K562 (cell line): Measurements from ENCODE around the gene CTAGE1. TPM values are rescaled to one million over a fixed set of nuclear protein-coding genes. Genes with fewer than 3 reads are reported as not detected.

ENCODE experiments used
- CREB5 ChIP-seq: fragments of 250-450 bp; sonication (Bioruptor Pico); IDR thresholded peaks from 2 replicates; pipeline ENCODE4 v1.5.0; 2020; ENCODE audit warnings: mild to moderate bottlenecking
- CTBP1 ChIP-seq: fragments of 450-650 bp; IDR thresholded peaks from 2 replicates; pipeline ENCODE4 v1.6.1; 2016; ENCODE audit warnings: borderline replicate concordance
- E2F6 ChIP-seq, 2 experiments: IDR thresholded peaks; 2 replicates each; pipeline ENCODE4 v1.6.1; 2011; ENCODE audit warnings: borderline replicate concordance in 1 of 2, control low read depth in 1 of 2, low read depth in 1 of 2, low read length in 1 of 2, mild to moderate bottlenecking in 1 of 2, mixed read lengths in 1 of 2, moderate library complexity in 1 of 2; ENCODE audit not compliant: insufficient read depth in 1 of 2, insufficient read length in 1 of 2, poor library complexity in 1 of 2, severe bottlenecking in 1 of 2; ENCODE audit errors: extremely low read depth in 1 of 2
- EP300 ChIP-seq: IDR thresholded peaks from 2 replicates; pipeline ENCODE4 v1.6.1; 2012; ENCODE audit warnings: low read length, improper control_type of control experiment
- HDAC2 ChIP-seq: fragments of 450-650 bp; IDR thresholded peaks from 2 replicates; pipeline ENCODE4 v1.6.1; 2016; ENCODE audit warnings: mild to moderate bottlenecking
- JUN ChIP-seq, 2 experiments: sonication (generic) in 1 of 2; formaldehyde crosslinking in 1 of 2; IDR thresholded peaks; 2 replicates each; pipeline versions ENCODE4 v1.6.1 to v1.8.0; 2012 to 2022; ENCODE audit warnings: borderline replicate concordance in 2 of 2, mild to moderate bottlenecking in 2 of 2, improper control_type of control experiment in 1 of 2, low read depth in 1 of 2, low read length in 1 of 2, missing genetic modification reagents in 1 of 2
- MAX ChIP-seq: sonication (generic); formaldehyde crosslinking; IDR thresholded peaks from 2 replicates; pipeline ENCODE4 v1.9.0; 2022; ENCODE audit warnings: mild to moderate bottlenecking, missing genetic modification reagents
- RNF2 ChIP-seq: sonication (generic); IDR thresholded peaks from 2 replicates; pipeline ENCODE4 v1.6.1; 2016
- STAT5A ChIP-seq: IDR thresholded peaks from 2 replicates; pipeline ENCODE4 v1.6.1; 2012; ENCODE audit warnings: low read length, inconsistent platforms, borderline replicate concordance
- TAF15 ChIP-seq: fragments of 200-400 bp; formaldehyde crosslinking; IDR thresholded peaks from 2 replicates; pipeline ENCODE4 v1.6.1; 2017; ENCODE audit warnings: mild to moderate bottlenecking, low read depth, low read length, moderate library complexity
- TAF7 ChIP-seq: fragments of 450-650 bp; IDR thresholded peaks from 2 replicates; pipeline ENCODE4 v1.6.1; 2016; ENCODE audit warnings: missing genetic modification characterization, missing compliant biosample characterization
- TEAD2 ChIP-seq: fragments of 450-650 bp; IDR thresholded peaks from 2 replicates; pipeline ENCODE4 v1.6.1; 2016; ENCODE audit warnings: missing genetic modification characterization, control low read depth, missing compliant biosample characterization
- USF2 ChIP-seq: sonication (generic); formaldehyde crosslinking; IDR thresholded peaks from 2 replicates; pipeline ENCODE4 v1.5.0; 2020; ENCODE audit warnings: missing genetic modification reagents
- ZBTB17 ChIP-seq: fragments of 450-650 bp; formaldehyde crosslinking; IDR thresholded peaks from 2 replicates; pipeline ENCODE4 v1.4.0; 2020; ENCODE audit warnings: mild to moderate bottlenecking
- ZNF318 ChIP-seq, 2 experiments: fragments of 450-650 bp; IDR thresholded peaks; 2 replicates each; pipeline ENCODE4 v1.6.1; 2016; ENCODE audit warnings: mild to moderate bottlenecking in 2 of 2, borderline replicate concordance in 1 of 2, low read depth in 1 of 2, moderate library complexity in 1 of 2
- polyA plus RNA-seq, 8 experiments: library from polyadenylated mRNA; depleted of rRNA in 4 of 8; stranded (reverse) in 5 of 8; unstranded in 3 of 8; fragments of >200 nt; fragmentation: Nextera tagmentation in 2 of 8; fragmentation: Illumina TruSeq in 1 of 8; extraction: Ambion mirVana in 2 of 8; extraction: Trizol in 1 of 8; gene quantifications; 2 replicates each; pipeline versions ENCODE4 v1.2.1 to v1.2.3, GENCODE V29; 2011 to 2014; ENCODE audit warnings: inconsistent platforms in 1 of 8, missing spikeins in 1 of 8
- total RNA-seq, 7 experiments: library from RNA; depleted of rRNA in 6 of 7; stranded (reverse); fragments of >200 nt in 6 of 7; fragmentation: Illumina TruSeq in 2 of 7; extraction: Trizol in 2 of 7; gene quantifications; 2 replicates each; pipeline versions ENCODE4 v1.2.1 to v1.2.3, GENCODE V29; 2011 to 2021; ENCODE audit warnings: low replicate concordance in 1 of 7

The CTAGE1 gene
- total and polyA plus RNA-seq, 9 of the 15 experiments (the other 6 are each of a cell fraction or from before 2014, with no cell fraction given) = not detected

- TF ChIP-seq STAT5A (no peak), USF2 (CRISPR knock-in tag) (peak; percentile 94), CREB5 (CRISPR knock-in tag) (no peak), TAF15 (no peak), MAX (CRISPR knock-in tag) (peak; percentile 50), ZNF318 (IDR thresholded peaks at IDR 0.05; ENCODE audit: borderline replicate concordance in 1 of 2, low read depth in 1 of 2) (peak in 1 of 2 experiments; percentile 85; a peak in 2 of 4 replicates), ZBTB17 (CRISPR knock-in tag) (peak; percentile 35; the same call in 1 of the 2 replicates), CTBP1 (peak; percentile 65), HDAC2 (peak; percentile 32; the same call in 1 of the 2 replicates), TEAD2 (peak; percentile 21; the same call in 1 of the 2 replicates), TAF7 (0 out of 2 replicates have a peak, but pooled peaks have one; percentile 28), EP300 (peak; percentile 61), E2F6 (IDR thresholded peaks at IDR 0.05; ENCODE audit: borderline replicate concordance in 1 of 2, extremely low read depth in 1 of 2, insufficient read depth in 1 of 2, insufficient read length in 1 of 2, low read depth in 1 of 2, low read length in 1 of 2, poor library complexity in 1 of 2, severe bottlenecking in 1 of 2) (peak in 1 of 2 experiments; percentile 49), JUN (IDR thresholded peaks at IDR 0.05; ENCODE audit: borderline replicate concordance, low read depth, low read length) (peak; percentile 96), JUN (CRISPR knock-in tag; IDR thresholded peaks at IDR 0.05; ENCODE audit: borderline replicate concordance) (no peak), RNF2 (0 out of 2 replicates have a peak, but pooled peaks have one; percentile 27)
Measured at GRCh38 chr18:22465859-22466457, 48.2 kb upstream of the CTAGE1 start (continued).
